Endothelial cell of umbilical vein (primary cell): ENCODE data around the gene PPP1R1B. TPM values are rescaled to one million over a fixed set of nuclear protein-coding genes. Genes with fewer than 3 reads are reported as not detected.

ENCODE experiments used
- BruUV-seq: library from RNA; stranded (reverse); fragments of 400-500 nt; replicated peaks from 2 replicates; lab custom pipeline; 2021; lab: Mats Ljungman, UMichigan
- CTCF ChIA-PET: fragments of 300-600, 350-600 bp; sonication (Branson Sonifier 250); formaldehyde crosslinking; loops from one replicate; lab custom pipeline; 2021; ENCODE audit warnings: antibody characterized with exemption, inconsistent platforms; lab: Charles Lee
- POLR2A ChIA-PET: fragments of 300-600, 350-600 bp; sonication (Branson Sonifier 250); formaldehyde crosslinking; loops from one replicate; lab custom pipeline; 2021; ENCODE audit warnings: antibody characterized with exemption, inconsistent platforms; lab: Charles Lee
- DNase-seq: peaks from one replicate; pipeline ENCODE4 v3.0.0-alpha.2; 2011; ENCODE audit warnings: low read depth, low spot score
- FAIRE-seq: peaks from 2 replicates; lab custom pipeline; 2011; peaks lifted over from hg19 to GRCh38; lab: Jason Lieb, UNC
- H2AFZ ChIP-seq: 2 replicates; pipeline ENCODE4 v1.6.0; 2012; ENCODE audit warnings: low read depth, low read length, control low read depth, inconsistent platforms
- H3K27ac ChIP-seq: 2 replicates; pipeline ENCODE4 v1.5.1; 2011; ENCODE audit warnings: low read depth, mild to moderate bottlenecking, control low read depth, low read length, moderate library complexity; ENCODE audit not compliant: insufficient read depth
- H3K27me3 ChIP-seq, 2 experiments: 2 replicates each; pipeline versions ENCODE4 v1.6.0 to v1.6.1; 2011; ENCODE audit warnings: low read length in 2 of 2, mixed read lengths in 1 of 2; ENCODE audit not compliant: control insufficient read depth in 2 of 2, insufficient read depth in 2 of 2
- H3K36me3 ChIP-seq, 2 experiments: 2 replicates in 1 of 2; 3 replicates in 1 of 2; pipeline ENCODE4 v1.5.1; 2011; ENCODE audit warnings: low read length in 2 of 2, mild to moderate bottlenecking in 1 of 2, moderate library complexity in 1 of 2; ENCODE audit not compliant: control insufficient read depth in 2 of 2, insufficient read depth in 2 of 2; ENCODE audit errors: extremely low read depth in 1 of 2
- H3K4me1 ChIP-seq: 3 replicates; pipeline ENCODE4 v1.5.1; 2011; ENCODE audit warnings: mild to moderate bottlenecking, low read length; ENCODE audit not compliant: control insufficient read depth, insufficient read depth; ENCODE audit errors: extremely low read depth
- H3K4me2 ChIP-seq: 2 replicates; pipeline ENCODE4 v1.6.1; 2011; ENCODE audit warnings: low read length, control low read depth, mixed read lengths; ENCODE audit not compliant: insufficient read depth
- H3K4me3 ChIP-seq, 3 experiments: fragments of 200-600 bp in 1 of 3; sonication (generic), shearing (Covaris generic) in 1 of 3; replicated peaks in 1 of 3; 2 replicates each; pipeline ENCODE4 v1.5.1; 2011 to 2016; ENCODE audit warnings: control low read depth in 3 of 3, low read length in 3 of 3, mild to moderate bottlenecking in 2 of 3, inconsistent platforms in 1 of 3, low read depth in 1 of 3, moderate library complexity in 1 of 3; ENCODE audit not compliant: insufficient read depth in 1 of 3
- H3K79me2 ChIP-seq: 2 replicates; pipeline ENCODE4 v1.6.0; 2012; ENCODE audit warnings: low read length, inconsistent platforms; ENCODE audit not compliant: control insufficient read depth, insufficient read depth
- H3K9ac ChIP-seq: replicated peaks from 2 replicates; pipeline ENCODE3; 2011; ENCODE audit warnings: low read length, control low read depth; ENCODE audit not compliant: insufficient read depth; ENCODE audit errors: extremely low read depth
- H3K9me1 ChIP-seq: replicated peaks from 3 replicates; pipeline ENCODE4 v1.6.0; 2011; ENCODE audit warnings: mild to moderate bottlenecking, low read length; ENCODE audit not compliant: control insufficient read depth, insufficient read depth; ENCODE audit errors: extremely low read depth
- H3K9me3 ChIP-seq: replicated peaks from 2 replicates; pipeline ENCODE4 v1.5.1; 2012; ENCODE audit warnings: low read length, inconsistent platforms; ENCODE audit not compliant: control insufficient read depth, insufficient read depth
- H4K20me1 ChIP-seq: replicated peaks from 2 replicates; pipeline ENCODE3; 2011; ENCODE audit warnings: mild to moderate bottlenecking, low read length; ENCODE audit not compliant: control insufficient read depth, insufficient read depth; ENCODE audit errors: extremely low read depth
- EZH2 ChIP-seq: IDR thresholded peaks from 2 replicates; pipeline ENCODE4 v1.6.1; 2012; ENCODE audit warnings: borderline replicate concordance, low read depth, mild to moderate bottlenecking, moderate library complexity, low read length, inconsistent platforms; ENCODE audit not compliant: severe bottlenecking
- FOS ChIP-seq: IDR thresholded peaks from 2 replicates; pipeline ENCODE4 v1.6.1; 2011; ENCODE audit warnings: mild to moderate bottlenecking, low read length, moderate library complexity, borderline replicate concordance; ENCODE audit not compliant: insufficient read depth
- GATA2 ChIP-seq: IDR thresholded peaks from 2 replicates; pipeline ENCODE4 v1.7.0; 2011; ENCODE audit warnings: low read depth, mild to moderate bottlenecking, moderate library complexity, mixed read lengths, low read length; ENCODE audit not compliant: insufficient read length, insufficient read depth
- JUN ChIP-seq: IDR thresholded peaks from 2 replicates; pipeline ENCODE4 v1.6.1; 2011; ENCODE audit warnings: borderline replicate concordance, low read depth; ENCODE audit not compliant: insufficient read length, insufficient read depth
- MYC ChIP-seq: IDR thresholded peaks from one replicate; pipeline ENCODE4 v1.6.1; 2011; ENCODE audit warnings: mild to moderate bottlenecking, low read depth, low read length
- POLR2A ChIP-seq: IDR thresholded peaks from 2 replicates; pipeline ENCODE4 v1.6.1; 2012; ENCODE audit warnings: low read depth, mild to moderate bottlenecking, control low read depth, low read length
- POLR2AphosphoS5 ChIP-seq: IDR thresholded peaks from 2 replicates; pipeline ENCODE4 v1.6.1; 2012; ENCODE audit warnings: low read depth, mild to moderate bottlenecking, control low read depth, low read length, moderate library complexity; ENCODE audit not compliant: insufficient read depth
- dilution Hi-C: fragments of 300-500 bp; cut with MboI; formaldehyde crosslinking; loops from one replicate; pipeline ENCODE4 v1.15.0; 2019; ENCODE audit warnings: low sequenced_read_pairs; ENCODE audit not compliant: extremely low pct_ligation_motif_present
- intact Hi-C: fragments of 100-400 bp; cut with micrococcal nuclease; formaldehyde crosslinking; loops from one replicate; pipeline ENCODE4 v1.10.0; 2022
- polyA plus RNA-seq, 4 experiments: library from polyadenylated mRNA; depleted of rRNA in 3 of 4; stranded (reverse) in 3 of 4; unstranded in 1 of 4; fragments of >200 nt; gene quantifications; 2 replicates each; pipeline versions ENCODE4 v1.2.1 to v1.2.3, GENCODE V29; 2011 to 2012; ENCODE audit warnings: missing spikeins in 1 of 4
- total RNA-seq: library from RNA; stranded (reverse); gene quantifications from 2 replicates; pipeline ENCODE4 v1.2.3, GENCODE V29; 2021
- TF ChIP-seq, protein P1 (sequence below), 2 donors: IDR thresholded peaks; 1 replicate in 1 of 2; 2 replicates in 1 of 2; pipeline ENCODE4 v1.5.1; 2011; ENCODE audit warnings: low read length in 2 of 2, mild to moderate bottlenecking in 2 of 2, moderate library complexity in 2 of 2, control low read depth in 1 of 2, inconsistent platforms in 1 of 2, low read depth in 1 of 2; ENCODE audit not compliant: insufficient read depth in 1 of 2; ENCODE audit errors: extremely low read depth in 1 of 2
- TF ChIP-seq, protein P2 (sequence below): IDR thresholded peaks from 2 replicates; pipeline ENCODE4 v1.6.1; 2011; ENCODE audit not compliant: insufficient read depth, insufficient read length

Gene PPP1R1B
- total and polyA plus RNA-seq, 2 donors (not counting 3 experiments of a cell fraction or from before 2014, with no cell fraction given) = not detected

- ChIA-PET POLR2A (no interaction called here), CTCF (interaction anchor here (0.8 to 13.1 kb wide), 4 partner anchors 11 to 58 kb away, joined by 3 to 291 read pairs (median 5); no protein-coding TSS in a partner anchor)
- Histone ChIP-seq H3K27me3 (no peaks in the 10 kb centered on the region), H4K20me1 (no peaks in the 10 kb centered on the region), H3K4me3 (no peak overlapping the region), H3K9me3 (no peaks in the 10 kb centered on the region), H2AFZ (no peak overlapping the region), H3K9me1 (no peaks in the 10 kb centered on the region), H3K27ac (no peak overlapping the region), H3K36me3 (no peaks in the 10 kb centered on the region), H3K79me2 (no peaks in the 10 kb centered on the region), H3K9ac (no peak overlapping the region), H3K4me2 (no peak overlapping the region), H3K4me1 (no peaks in the 10 kb centered on the region)
- TF ChIP-seq JUN = no peak
- TF ChIP-seq, protein P1, sequence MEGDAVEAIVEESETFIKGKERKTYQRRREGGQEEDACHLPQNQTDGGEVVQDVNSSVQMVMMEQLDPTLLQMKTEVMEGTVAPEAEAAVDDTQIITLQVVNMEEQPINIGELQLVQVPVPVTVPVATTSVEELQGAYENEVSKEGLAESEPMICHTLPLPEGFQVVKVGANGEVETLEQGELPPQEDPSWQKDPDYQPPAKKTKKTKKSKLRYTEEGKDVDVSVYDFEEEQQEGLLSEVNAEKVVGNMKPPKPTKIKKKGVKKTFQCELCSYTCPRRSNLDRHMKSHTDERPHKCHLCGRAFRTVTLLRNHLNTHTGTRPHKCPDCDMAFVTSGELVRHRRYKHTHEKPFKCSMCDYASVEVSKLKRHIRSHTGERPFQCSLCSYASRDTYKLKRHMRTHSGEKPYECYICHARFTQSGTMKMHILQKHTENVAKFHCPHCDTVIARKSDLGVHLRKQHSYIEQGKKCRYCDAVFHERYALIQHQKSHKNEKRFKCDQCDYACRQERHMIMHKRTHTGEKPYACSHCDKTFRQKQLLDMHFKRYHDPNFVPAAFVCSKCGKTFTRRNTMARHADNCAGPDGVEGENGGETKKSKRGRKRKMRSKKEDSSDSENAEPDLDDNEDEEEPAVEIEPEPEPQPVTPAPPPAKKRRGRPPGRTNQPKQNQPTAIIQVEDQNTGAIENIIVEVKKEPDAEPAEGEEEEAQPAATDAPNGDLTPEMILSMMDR (IDR thresholded peaks at IDR 0.05; ENCODE audit: extremely low read depth in 1 of 2, insufficient read depth in 1 of 2, low read depth in 1 of 2, low read length in 2 of 2) = no peak
- no peak for TF ChIP-seq EZH2
- TF ChIP-seq GATA2 = no peak
- TF ChIP-seq POLR2A = no peak
- no peak for TF ChIP-seq FOS
- TF ChIP-seq POLR2AphosphoS5 = no peak
- TF ChIP-seq, protein P2, sequence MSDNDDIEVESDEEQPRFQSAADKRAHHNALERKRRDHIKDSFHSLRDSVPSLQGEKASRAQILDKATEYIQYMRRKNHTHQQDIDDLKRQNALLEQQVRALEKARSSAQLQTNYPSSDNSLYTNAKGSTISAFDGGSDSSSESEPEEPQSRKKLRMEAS = no peak
- no peak for TF ChIP-seq MYC
- intact Hi-C loops (no loop called here), dilution Hi-C loops (no loop called here)
- BruUV-seq = no TSS peak
- DNase-seq (no peak), FAIRE-seq (no peak)
These were observed 51.0 kb downstream of the PPP1R1B start for GRCh38 chr17:39677542-39678339.
